NCI-H1930 (cell line): ENCODE data around the gene HCLS1.
"Not testable (repeated sequence)": the region's sequence is repeated elsewhere in the genome, so short reads cannot be mapped to it uniquely, and the experiment has no call there.

Experiments used
- DNase-seq, 2 experiments: peaks; one replicate each; lab custom pipeline; 2025; lab: John Stamatoyannopoulos, UW

Gene HCLS1

GRCh38 chr3:121660356-121661171 is at the start of gene HCLS1:
Gene HCLS1, minus strand, starts transcription at chr3:121660903. Its CDS starts 2,556 bp downstream, at chr3:121658347.
- no peak for DNase-seq

- no peak for DNase-seq
Measured at GRCh38 chr3:121710347-121710746, 49.6 kb upstream of the HCLS1 start.

GRCh38 chr3:121707531-121708273 is 47.0 kb upstream of the HCLS1 start:
- DNase-seq, result peak in 1 of 2 experiments; percentile 5

- no peak for DNase-seq
Measured at GRCh38 chr3:121705541-121705940, 44.8 kb upstream of the HCLS1 start.

- DNase-seq, result no peak
Measured at GRCh38 chr3:121703973-121704372, 43.3 kb upstream of the HCLS1 start.

- no peak for DNase-seq
Measured at GRCh38 chr3:121698901-121699300, 38.2 kb upstream of the HCLS1 start.

- DNase-seq, result no peak
Measured at GRCh38 chr3:121698476-121698875, 37.8 kb upstream of the HCLS1 start.

- DNase-seq, result no peak
Measured at GRCh38 chr3:121696186-121696585, 35.5 kb upstream of the HCLS1 start.

- DNase-seq, result no peak
Measured at GRCh38 chr3:121692010-121692699, 31.5 kb upstream of the HCLS1 start.

- DNase-seq, result no peak
Measured at GRCh38 chr3:121690777-121691405, 30.2 kb upstream of the HCLS1 start.

GRCh38 chr3:121688747-121689146 is 28.0 kb upstream of the HCLS1 start:
- not testable (repeated sequence) for DNase-seq

GRCh38 chr3:121681792-121682191 is 21.1 kb upstream of the HCLS1 start:
- DNase-seq, result no peak

GRCh38 chr3:121677141-121677540 is 16.4 kb upstream of the HCLS1 start:
- no peak for DNase-seq

GRCh38 chr3:121670676-121671075 is 10.0 kb upstream of the HCLS1 start:
- DNase-seq, result no peak

GRCh38 chr3:121667333-121667732 is 6.6 kb upstream of the HCLS1 start:
- DNase-seq, result no peak

- no peak for DNase-seq
Measured at GRCh38 chr3:121665488-121665887, 4.8 kb upstream of the HCLS1 start.

- no peak for DNase-seq
Measured at GRCh38 chr3:121663171-121663847, 2.6 kb upstream of the HCLS1 start.

- DNase-seq, result no peak
Measured at GRCh38 chr3:121662742-121663141, 2.0 kb upstream of the HCLS1 start.

GRCh38 chr3:121661376-121661775 is 673 bp upstream of the HCLS1 start:
- no peak for DNase-seq

GRCh38 chr3:121659586-121659985 is 1.1 kb downstream of the HCLS1 start:
- no peak for DNase-seq

- DNase-seq, result no peak
Measured at GRCh38 chr3:121658716-121659435, 1.8 kb downstream of the HCLS1 start.
